ENCODE data around the gene SHF.

- TF ChIP-seq, protein P1, sequence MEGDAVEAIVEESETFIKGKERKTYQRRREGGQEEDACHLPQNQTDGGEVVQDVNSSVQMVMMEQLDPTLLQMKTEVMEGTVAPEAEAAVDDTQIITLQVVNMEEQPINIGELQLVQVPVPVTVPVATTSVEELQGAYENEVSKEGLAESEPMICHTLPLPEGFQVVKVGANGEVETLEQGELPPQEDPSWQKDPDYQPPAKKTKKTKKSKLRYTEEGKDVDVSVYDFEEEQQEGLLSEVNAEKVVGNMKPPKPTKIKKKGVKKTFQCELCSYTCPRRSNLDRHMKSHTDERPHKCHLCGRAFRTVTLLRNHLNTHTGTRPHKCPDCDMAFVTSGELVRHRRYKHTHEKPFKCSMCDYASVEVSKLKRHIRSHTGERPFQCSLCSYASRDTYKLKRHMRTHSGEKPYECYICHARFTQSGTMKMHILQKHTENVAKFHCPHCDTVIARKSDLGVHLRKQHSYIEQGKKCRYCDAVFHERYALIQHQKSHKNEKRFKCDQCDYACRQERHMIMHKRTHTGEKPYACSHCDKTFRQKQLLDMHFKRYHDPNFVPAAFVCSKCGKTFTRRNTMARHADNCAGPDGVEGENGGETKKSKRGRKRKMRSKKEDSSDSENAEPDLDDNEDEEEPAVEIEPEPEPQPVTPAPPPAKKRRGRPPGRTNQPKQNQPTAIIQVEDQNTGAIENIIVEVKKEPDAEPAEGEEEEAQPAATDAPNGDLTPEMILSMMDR (IDR thresholded peaks at IDR 0.05; ENCODE audit: low read depth, low read length, poor library complexity, severe bottlenecking) = no peak
- no peak for TF ChIP-seq EZH2phosphoT487 (IDR thresholded peaks at IDR 0.05; ENCODE audit: borderline replicate concordance, low read length)
Measured at GRCh38 chr15:45155739-45156138, 32.0 kb downstream of the SHF start.
